ENCODE data around the gene SREBF2. TPM values are rescaled to one million over a fixed set of nuclear protein-coding genes. Genes with fewer than 3 reads are reported as not detected.

SREBF2 gene
- polyA plus RNA-seq = 59.8 TPM

DNA sequence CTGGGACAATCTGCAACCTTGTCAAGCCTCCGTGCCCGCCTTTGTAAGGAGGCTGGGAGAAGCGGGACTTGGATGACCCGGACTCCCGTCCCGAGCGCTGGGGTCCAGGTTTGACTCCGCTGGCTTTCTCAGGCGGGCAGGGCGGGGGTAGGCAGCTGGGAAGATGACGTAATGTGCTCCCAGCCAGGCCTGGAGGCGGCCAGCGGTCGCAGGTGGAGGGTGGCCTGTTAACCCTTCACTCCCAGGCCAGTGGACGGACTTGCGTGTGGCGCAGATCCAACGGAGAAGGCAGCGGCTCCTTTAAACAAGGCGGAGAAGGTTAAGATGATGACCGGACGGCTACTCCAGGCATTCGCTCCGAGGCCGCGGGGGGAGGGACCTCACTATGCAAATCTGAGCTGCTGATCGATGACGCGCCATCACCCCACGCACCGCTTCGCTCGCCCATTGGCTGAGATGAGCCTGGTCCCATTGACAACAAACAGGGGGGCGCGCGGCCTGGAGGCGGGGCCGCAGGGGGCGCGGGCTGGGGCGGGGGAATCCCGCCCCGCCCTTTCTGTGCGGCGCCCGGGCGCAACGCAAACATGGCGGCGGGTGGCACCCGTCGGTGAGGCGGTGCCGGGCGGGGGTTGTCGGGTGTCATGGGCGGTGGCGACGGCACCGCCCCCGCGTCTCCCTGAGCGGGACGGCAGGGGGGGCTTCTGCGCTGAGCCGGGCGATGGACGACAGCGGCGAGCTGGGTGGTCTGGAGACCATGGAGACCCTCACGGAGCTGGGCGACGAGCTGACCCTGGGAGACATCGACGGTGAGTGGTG, at the start of gene SREBF2:
TSS of gene SREBF2 (plus strand) at position 553 of the 816 bp plus-strand sequence. CDS start at position 719, 166 bp downstream.
- Mint-ChIP-seq H3K4me1 (peaks cover 25 to 29% (median 28%) of the 10 kb centered on the region in 3 donors), H3K27ac (peak within 1 kb of the TSS; percentile 93 to 99 (median 98)), H3K36me3 (peaks cover 5% of the 10 kb centered on the region), H3K27me3 (no peaks in the 10 kb centered on the region), H3K9me3 (no peaks in the 10 kb centered on the region), H3K4me3 (peak within 1 kb of the TSS; percentile 93 to 98 (median 95))

DNA sequence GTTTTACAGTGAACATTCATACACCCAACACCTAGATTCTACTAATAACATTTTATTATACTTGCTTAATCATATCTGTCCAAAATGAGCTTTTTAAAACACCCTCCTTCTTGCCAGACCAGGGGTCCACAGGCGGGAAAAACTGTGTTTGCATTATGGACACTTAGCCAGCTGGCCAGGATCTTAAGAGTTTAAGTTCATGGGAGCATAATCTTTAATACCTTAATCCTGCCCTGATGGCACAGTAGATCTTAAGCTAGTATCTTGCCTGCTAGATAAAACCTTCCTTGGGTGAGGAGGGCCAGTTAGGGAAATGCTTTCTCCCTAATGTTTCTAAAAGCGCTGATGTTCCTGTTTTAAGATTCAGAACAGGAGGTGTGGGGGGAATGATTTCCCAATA, 45.6 kb upstream of the SREBF2 start:
- peaks cover 11 to 16% (median 16%) of the 10 kb centered on the region in 3 donors for H3K4me1 Mint-ChIP-seq
- no peaks in the 10 kb centered on the region for H3K9me3 Mint-ChIP-seq
- H3K27ac Mint-ChIP-seq = no peak overlapping the region
- peaks cover 13% of the 10 kb centered on the region for H3K36me3 Mint-ChIP-seq
- no peaks in the 10 kb centered on the region for H3K27me3 Mint-ChIP-seq
- H3K4me3 Mint-ChIP-seq = no peak overlapping the region

DNA sequence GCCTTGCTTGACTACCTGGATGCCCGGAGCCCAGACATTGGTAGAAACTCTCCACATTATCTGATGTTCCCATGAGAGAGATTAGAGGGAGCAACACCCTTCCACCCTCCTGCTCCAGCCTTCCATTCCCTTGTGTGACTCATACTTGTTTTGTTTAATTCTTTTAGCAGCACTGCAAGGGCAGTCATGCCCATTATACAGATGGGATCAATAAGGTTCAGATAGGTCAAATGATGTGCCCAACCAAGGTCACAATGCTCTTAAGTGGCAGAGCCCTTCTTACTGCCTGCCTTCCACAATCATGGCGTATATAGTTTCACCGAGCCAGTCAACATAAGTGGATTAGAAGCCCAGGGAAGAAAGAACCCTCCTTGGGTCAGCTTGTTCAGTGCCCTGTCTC, 39.0 kb upstream of the SREBF2 start:
- peaks cover 20% of the 10 kb centered on the region for H3K36me3 Mint-ChIP-seq
- peaks cover 3 to 8% (median 7%) of the 10 kb centered on the region in 3 donors for H3K4me1 Mint-ChIP-seq
- peak overlapping the region in 2 of 3 donors; percentile 22 to 67 for H3K27ac Mint-ChIP-seq
- H3K9me3 Mint-ChIP-seq = no peaks in the 10 kb centered on the region
- no peaks in the 10 kb centered on the region for H3K27me3 Mint-ChIP-seq
- H3K4me3 Mint-ChIP-seq = no peak overlapping the region

DNA sequence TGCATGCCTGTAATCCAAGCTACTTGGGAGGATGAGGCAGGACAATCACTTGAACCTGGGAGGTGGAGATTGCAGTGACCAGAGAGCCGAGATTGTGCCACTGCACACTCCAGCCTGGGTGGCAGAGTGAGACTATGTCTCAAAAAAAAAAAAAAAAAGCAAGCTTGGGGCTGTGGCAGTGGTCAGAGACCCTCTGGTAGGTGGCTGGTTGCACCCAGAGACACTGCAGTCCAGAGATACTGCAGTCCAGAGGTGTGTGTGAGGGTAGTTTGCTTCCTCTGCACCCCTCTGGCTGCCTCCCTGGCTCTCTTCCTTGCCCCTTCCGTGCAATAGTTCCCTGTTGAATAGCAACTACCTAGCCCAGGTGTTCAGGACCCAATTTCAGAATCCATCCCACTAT, 34.2 kb upstream of the SREBF2 start:
- Mint-ChIP-seq H3K4me1 (peaks cover 14 to 32% (median 28%) of the 10 kb centered on the region in 3 donors), H3K27me3 (no peaks in the 10 kb centered on the region), H3K27ac (peak overlapping the region; percentile 91 to 99 (median 93)), H3K36me3 (peaks cover 8% of the 10 kb centered on the region), H3K9me3 (no peaks in the 10 kb centered on the region), H3K4me3 (peak overlapping the region in 3 of 4 donors; percentile 95 to 98 (median 97))

DNA sequence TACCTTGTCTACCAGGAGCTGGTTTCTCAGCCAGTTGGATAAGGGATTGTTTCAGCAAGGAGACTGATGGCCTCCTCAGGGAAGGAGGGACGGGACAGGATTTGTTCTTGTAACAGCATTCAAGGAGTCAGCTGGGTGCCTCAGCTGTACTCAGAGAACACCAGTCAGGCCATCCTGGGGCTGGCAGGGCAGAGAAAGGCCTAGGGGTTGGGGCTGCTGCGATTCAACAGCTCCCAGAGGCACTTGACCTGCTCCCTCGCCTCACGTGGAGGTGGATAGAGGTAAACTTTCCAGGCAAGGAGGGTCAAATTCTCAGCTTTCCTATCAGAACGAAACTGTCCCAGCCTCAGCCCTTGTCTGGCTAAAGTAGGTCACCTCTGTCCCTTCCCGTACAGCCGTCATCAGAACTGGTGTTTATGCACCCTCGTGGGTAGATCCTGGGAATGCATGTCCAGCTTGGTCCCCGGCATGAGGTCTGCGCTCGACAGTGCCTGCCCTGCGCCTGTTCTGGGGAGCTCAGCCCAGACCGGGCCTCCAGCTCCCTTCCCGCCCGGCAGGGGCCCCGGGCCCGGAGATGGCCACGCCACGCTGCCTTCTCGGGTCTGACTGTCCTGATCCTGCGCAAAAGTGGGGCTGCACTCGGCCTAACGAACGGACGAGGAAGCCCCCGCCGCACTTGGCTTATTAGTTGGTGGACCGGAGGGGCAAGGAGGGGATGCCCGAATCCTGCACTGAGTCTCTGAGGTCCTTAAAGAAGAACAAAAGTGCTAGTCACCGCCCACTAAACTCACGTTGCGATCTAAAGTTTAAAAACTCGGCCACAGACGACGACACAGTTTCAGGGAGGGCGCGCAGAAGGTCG, 33.2 kb upstream of the SREBF2 start:
- Mint-ChIP-seq H3K4me1 (peaks cover 17 to 35% (median 28%) of the 10 kb centered on the region in 3 donors), H3K27me3 (no peaks in the 10 kb centered on the region), H3K36me3 (peaks cover 5% of the 10 kb centered on the region), H3K27ac (peak overlapping the region; percentile 91 to 99 (median 93)), H3K4me3 (peak overlapping the region; percentile 95 to 98 (median 96)), H3K9me3 (no peaks in the 10 kb centered on the region)

DNA sequence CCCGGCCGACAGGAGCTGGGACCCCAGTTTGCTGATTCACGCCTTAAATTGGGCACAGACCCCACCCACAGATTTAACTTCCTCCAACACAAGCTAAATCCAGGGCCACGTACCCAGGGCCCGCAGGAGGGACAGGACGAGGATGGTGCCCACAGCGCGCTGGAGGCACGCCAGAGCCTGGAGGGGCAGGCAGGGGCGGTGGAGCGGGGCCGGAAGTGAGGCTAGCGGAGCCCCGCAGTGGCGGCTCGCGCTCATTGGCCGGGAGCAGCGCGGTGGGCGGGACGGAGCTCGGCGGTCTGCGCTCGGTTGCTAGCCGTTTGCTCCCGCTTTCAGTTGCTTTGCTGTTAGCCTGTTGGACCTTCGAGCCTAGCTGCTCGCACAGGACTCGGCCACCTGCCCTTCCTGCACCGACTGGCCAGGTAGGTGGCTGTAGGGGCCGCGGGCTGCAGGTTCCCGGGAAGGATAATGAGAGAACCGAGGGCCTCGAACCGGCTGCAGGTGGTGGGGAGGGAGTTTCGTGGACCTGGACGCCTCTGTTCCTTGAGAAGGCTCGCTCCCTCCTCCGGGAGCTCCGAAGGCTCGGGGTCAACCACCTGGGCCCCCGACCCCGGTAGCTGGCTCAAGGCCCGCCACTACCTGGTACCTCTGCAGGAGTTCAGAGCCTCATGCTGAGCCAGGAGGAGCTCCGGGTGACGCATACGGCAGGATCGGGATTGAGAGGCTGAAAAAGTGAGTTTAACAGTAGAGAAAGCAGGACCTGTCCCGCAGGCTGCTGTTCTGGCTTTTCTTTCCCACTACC, 32.4 kb upstream of the SREBF2 start, which contains the start of gene CCDC134:
TSS of gene CCDC134 (plus strand) at position 332 of the 799 bp plus-strand sequence. CDS start 8,212 bp downstream, outside the sequence.
- H3K27ac Mint-ChIP-seq = peak within 1 kb of the TSS; percentile 91 to 99 (median 93)
- H3K4me3 Mint-ChIP-seq = peak within 1 kb of the TSS; percentile 95 to 98 (median 96)
- H3K36me3 Mint-ChIP-seq = peaks cover 2% of the 10 kb centered on the region
- no peaks in the 10 kb centered on the region for H3K9me3 Mint-ChIP-seq
- no peaks in the 10 kb centered on the region for H3K27me3 Mint-ChIP-seq
- H3K4me1 Mint-ChIP-seq = peaks cover 14 to 34% (median 27%) of the 10 kb centered on the region in 3 donors

DNA sequence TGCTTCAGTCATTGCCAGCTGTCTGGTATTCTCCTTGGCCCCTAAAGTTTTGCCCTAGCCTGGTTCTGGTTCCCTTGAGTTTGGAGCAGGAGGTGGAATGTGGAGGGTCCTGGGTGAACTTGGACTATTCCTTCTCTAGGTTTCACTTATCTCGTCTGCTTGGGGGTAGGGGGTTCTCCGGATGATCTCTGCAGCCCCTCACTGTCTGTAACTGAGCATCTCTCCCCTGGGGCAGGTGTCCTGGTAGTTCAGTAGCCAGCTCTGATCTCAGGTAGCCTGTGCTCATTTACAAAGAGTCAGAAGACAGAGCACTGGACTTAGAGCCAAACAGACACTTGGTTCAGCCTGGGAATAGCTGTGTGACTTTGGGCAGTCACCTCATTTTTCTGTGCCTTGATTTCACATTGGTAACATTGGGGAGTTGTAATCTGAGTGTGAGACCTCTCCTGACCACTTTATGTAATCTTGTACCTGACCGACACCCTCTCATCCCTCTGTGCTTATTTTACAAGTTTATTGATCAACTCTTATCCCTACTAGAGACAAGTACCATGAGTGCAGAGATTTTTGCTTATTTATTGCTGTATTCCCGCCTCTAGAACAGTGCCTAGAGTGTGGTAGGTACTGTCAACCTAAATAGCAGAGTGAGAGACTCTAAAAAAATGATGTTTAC, 31.6 kb upstream of the SREBF2 start:
- no peaks in the 10 kb centered on the region for H3K9me3 Mint-ChIP-seq
- H3K27me3 Mint-ChIP-seq = no peaks in the 10 kb centered on the region

DNA sequence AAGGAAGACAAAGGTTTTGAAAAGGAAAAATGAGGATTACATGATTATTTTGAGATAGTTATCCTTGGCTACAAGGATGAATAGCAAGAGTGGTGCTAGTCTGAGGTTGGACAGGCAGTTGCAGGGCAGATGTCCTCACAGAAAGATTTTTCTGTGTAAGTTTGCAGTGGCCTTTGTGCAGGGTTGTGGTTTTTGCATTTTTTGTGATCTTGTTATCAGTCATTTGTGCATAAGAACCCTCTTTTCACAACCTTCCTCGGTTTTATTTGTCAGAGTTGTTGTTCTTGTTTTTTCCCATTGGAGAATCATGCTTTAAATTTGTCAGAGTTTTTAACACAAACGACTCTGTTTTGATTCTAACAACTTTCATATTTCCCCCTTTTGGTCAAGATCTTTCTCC, 31.0 kb upstream of the SREBF2 start:
- Mint-ChIP-seq H3K27me3 (no peaks in the 10 kb centered on the region), H3K4me3 (peak overlapping the region; percentile 95 to 98 (median 96)), H3K36me3 (no peaks in the 10 kb centered on the region), H3K4me1 (peaks cover 14 to 34% (median 27%) of the 10 kb centered on the region in 3 donors), H3K9me3 (no peaks in the 10 kb centered on the region), H3K27ac (peak overlapping the region; percentile 91 to 99 (median 93))

More for the DNA sequence above, 31.6 kb upstream of the SREBF2 start:
- Mint-ChIP-seq H3K4me3 (peak overlapping the region; percentile 95 to 98 (median 96)), H3K4me1 (peaks cover 14 to 34% (median 27%) of the 10 kb centered on the region in 3 donors), H3K27ac (peak overlapping the region; percentile 91 to 99 (median 93)), H3K36me3 (no peaks in the 10 kb centered on the region)

DNA sequence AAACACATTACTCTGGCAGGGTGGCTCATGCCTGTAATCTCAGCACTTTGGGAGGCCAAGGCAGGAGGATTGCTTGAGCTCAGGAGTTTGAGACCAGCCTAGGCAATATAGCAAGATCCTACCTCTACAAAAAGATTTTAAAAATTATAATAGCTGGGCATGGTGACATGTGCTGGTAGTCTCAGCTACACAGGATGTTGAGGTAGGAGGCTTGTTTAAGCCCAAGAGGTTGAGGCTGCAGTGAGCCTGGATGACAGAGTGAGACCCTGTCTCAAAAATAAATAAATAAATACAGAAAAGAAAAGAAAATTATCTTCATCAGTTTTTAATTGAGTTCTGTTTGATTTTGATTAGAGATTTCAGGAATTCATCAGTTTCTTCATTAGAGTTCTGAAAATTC, 27.3 kb upstream of the SREBF2 start:
- Mint-ChIP-seq H3K4me1 (peaks cover 17 to 19% (median 18%) of the 10 kb centered on the region in 3 donors), H3K4me3 (no peak overlapping the region), H3K9me3 (no peaks in the 10 kb centered on the region), H3K36me3 (peaks cover 8% of the 10 kb centered on the region), H3K27me3 (no peaks in the 10 kb centered on the region), H3K27ac (no peak overlapping the region)

DNA sequence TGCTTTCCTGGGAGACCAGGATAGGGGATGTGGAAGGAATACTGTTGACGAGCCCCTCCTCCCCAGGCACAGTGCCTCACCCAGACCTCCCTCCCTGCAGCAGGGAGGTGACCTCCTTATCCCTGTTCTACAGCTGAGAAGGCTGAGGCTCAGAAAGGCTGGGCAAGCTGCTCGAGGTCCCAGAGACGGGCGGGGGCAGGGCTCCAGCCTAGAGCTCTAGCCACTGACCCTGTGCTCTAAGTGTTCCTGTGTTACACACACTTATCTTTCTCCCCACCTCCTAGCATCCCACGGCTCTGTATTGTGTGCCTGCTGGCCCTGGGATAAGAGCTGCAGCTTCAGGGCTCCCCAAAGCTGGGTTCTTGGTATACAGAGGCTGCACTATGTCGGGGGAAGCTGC, 24.5 kb upstream of the SREBF2 start:
- no peak overlapping the region for H3K27ac Mint-ChIP-seq
- peaks cover 8% of the 10 kb centered on the region for H3K36me3 Mint-ChIP-seq
- no peak overlapping the region for H3K4me3 Mint-ChIP-seq
- H3K27me3 Mint-ChIP-seq = no peaks in the 10 kb centered on the region
- peaks cover 2 to 8% (median 6%) of the 10 kb centered on the region in 3 donors for H3K4me1 Mint-ChIP-seq
- no peaks in the 10 kb centered on the region for H3K9me3 Mint-ChIP-seq

DNA sequence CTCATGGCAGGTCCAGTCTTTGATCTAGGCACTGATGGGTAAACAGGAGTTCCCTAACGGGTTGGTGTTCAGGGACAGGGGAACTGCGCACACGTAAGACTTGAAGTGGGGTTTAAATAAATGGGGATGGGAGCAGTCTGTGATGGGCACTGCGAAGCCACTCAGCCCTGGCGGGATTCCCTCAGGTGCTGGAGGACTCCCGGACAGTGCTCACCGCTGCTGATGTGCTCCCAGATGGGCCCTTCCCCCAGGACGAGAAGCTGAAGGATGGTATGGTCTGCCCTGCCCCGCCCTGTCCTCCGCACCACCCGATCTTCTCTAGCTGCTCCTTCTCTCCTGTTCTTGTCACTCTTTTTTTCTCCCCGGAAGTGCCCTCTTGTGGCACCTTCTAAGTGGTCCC, 22.9 kb upstream of the SREBF2 start:
- no peaks in the 10 kb centered on the region for H3K9me3 Mint-ChIP-seq
- H3K4me1 Mint-ChIP-seq = peaks cover 0 to 4% (median 0%) of the 10 kb centered on the region in 3 donors
- no peaks in the 10 kb centered on the region for H3K27me3 Mint-ChIP-seq
- H3K4me3 Mint-ChIP-seq = no peak overlapping the region
- peaks cover 8% of the 10 kb centered on the region for H3K36me3 Mint-ChIP-seq
- H3K27ac Mint-ChIP-seq = no peak overlapping the region

DNA sequence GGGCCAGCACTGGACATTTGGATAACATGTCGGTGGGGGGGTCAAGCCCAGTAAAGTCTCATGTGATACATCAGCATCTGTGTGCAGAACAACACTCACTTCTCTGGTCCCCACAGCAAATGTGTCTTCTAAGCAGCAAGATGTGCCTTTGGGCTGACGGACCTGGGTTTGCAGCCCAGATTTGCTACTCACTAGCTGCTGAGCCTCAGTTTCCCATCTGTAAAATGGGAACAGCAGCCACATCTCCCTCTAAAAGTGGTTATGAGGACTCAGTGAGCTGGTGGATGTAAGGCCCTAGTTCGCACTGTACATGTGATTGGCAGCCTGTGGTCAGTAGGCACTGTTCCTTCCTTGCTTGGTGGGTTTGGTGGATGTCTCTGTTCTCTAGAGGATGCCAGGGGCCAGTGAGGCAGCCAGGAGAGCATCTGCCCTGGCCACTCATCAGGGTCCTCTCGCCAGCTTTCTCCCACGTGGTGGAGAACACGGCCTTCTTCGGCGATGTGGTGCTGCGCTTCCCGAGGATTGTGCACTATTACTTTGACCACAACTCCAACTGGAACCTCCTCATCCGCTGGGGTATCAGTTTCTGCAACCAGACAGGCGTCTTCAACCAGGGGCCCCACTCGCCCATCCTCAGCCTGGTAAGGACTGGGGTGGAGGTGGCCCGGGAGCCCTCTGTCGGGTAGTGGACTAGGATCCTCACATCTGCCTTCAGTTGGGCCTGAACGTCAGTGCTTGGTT, 19.9 kb upstream of the SREBF2 start:
- Mint-ChIP-seq H3K27me3 (no peaks in the 10 kb centered on the region), H3K4me3 (no peak overlapping the region), H3K4me1 (no peaks in the 10 kb centered on the region), H3K9me3 (no peaks in the 10 kb centered on the region), H3K27ac (no peak overlapping the region), H3K36me3 (peaks cover 8% of the 10 kb centered on the region)

DNA sequence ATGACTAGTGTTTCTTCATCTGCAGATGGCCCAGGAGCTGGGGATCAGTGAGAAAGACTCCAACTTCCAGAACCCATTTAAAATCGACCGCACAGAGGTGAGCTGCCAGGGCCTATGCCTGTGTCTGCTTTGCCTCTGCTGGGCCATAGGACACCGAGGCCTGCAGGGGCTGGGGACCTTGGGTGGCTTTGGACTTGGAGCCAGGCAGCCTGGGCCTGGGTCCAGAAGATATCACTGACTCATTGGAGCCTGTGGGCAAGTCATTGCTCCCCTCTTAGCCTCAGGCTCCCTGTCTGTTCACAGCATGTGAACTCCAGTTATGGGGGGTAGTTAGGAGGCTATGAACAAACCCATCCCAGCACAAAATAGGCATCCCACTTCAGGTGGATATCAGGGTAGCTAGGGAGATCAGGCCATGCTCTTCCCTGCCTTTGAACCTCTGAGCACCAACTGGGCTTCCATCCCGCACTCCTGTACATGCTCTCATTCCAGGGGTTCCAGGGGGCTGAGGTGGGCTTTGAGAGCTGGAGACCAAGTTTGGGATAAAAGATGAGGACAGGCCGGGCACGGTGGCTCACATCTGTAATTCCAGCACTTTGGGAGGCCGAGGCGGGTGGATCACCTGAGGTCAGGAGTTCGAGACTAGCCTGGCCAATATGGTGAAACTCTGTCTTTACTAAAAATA, 19.0 kb upstream of the SREBF2 start:
- Mint-ChIP-seq H3K27me3 (no peaks in the 10 kb centered on the region), H3K4me1 (no peaks in the 10 kb centered on the region), H3K4me3 (no peak overlapping the region), H3K9me3 (no peaks in the 10 kb centered on the region), H3K36me3 (peaks cover 8% of the 10 kb centered on the region), H3K27ac (peak overlapping the region in 1 of 3 donors; percentile 23)

Measured in IgD-negative memory B cell (primary cell).